Thyroid gland (tissue), 4 donors: ENCODE measurements around the gene RRP9.

Experiments
- POLR2A ChIP-seq, 2 donors: fragments of 450-650 bp; IDR thresholded peaks; one replicate each; pipeline ENCODE4 v1.6.1; 2017; ENCODE audit warnings: antibody characterized with exemption in 2 of 2, mild to moderate bottlenecking in 2 of 2, moderate library complexity in 1 of 2
- TF ChIP-seq, protein P1 (sequence below), 6 experiments: fragments of 200-600 bp in 3 of 6; fragments of 450-650 bp in 3 of 6; sonication (generic) in 3 of 6; IDR thresholded peaks; one replicate each; pipeline ENCODE4 v1.5.1; 2016 to 2019; ENCODE audit warnings: antibody characterized with exemption in 6 of 6, mild to moderate bottlenecking in 2 of 6, inconsistent platforms in 1 of 6, moderate library complexity in 1 of 6

DNA sequence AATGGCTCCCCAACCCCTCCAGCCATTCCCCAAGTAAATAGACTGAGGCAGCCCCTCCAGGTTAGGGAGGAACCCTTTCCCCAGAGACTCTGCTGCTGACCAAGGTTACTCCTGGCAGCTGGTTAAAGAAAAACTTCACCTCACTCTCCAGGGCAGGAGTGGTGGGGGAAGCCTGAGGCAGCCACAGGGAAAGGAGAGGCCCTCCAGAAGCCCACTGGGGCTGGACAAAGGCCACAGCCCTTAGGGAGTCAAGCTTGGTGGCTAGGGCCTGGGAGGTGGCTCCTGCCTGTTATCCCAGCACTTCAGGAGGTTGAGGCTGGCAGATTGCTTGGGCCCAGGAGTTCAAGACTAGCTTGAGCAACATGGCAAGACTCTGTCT, 42.6 kb upstream of the RRP9 start:
- TF ChIP-seq, protein P1, sequence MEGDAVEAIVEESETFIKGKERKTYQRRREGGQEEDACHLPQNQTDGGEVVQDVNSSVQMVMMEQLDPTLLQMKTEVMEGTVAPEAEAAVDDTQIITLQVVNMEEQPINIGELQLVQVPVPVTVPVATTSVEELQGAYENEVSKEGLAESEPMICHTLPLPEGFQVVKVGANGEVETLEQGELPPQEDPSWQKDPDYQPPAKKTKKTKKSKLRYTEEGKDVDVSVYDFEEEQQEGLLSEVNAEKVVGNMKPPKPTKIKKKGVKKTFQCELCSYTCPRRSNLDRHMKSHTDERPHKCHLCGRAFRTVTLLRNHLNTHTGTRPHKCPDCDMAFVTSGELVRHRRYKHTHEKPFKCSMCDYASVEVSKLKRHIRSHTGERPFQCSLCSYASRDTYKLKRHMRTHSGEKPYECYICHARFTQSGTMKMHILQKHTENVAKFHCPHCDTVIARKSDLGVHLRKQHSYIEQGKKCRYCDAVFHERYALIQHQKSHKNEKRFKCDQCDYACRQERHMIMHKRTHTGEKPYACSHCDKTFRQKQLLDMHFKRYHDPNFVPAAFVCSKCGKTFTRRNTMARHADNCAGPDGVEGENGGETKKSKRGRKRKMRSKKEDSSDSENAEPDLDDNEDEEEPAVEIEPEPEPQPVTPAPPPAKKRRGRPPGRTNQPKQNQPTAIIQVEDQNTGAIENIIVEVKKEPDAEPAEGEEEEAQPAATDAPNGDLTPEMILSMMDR (IDR thresholded peaks at IDR 0.05) = no peak
- no peak for TF ChIP-seq POLR2A (IDR thresholded peaks at IDR 0.05)
